ENCODE results near the gene DEDD2.
A peak's percentile ranks its signal among the peaks of the same experiment; 100 is the strongest.

Gene DEDD2

DNA sequence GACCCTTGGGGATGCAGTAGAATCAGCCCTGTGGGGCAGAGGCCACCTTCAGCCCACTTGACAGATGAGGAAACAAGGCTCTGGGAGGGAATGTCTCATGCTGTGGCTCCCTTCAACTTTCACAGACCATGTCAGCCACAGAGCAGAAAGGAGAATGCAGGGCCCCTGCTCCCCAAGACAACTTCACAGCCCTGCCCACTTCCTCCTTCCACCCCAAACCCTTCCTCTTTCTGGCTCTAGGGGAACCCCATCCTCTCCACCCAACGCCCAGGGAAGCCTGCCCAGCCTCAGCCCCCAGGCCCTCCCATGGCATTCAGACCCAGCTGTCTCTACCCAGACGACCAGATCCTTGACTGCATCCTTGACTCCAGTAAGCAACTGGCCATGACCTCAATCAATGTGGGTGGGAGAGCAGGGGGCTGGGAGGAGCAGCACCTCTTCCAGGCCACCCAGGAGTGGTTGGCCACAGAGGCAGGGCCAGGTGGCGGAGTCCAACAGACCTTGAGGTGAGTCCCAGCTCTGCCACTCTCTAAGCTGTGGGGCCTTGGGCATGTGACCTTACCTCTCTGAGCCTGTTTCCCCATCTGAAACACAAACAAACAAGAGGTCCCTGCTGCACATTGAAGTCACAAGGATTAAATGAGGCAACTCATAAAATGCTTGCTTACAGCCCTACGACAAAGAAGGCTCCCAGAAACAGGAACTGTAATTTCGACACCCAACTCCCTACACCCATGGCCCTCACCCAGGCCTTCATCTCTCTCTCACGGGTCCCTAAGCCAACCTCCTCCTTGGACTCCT lies 15.8 kb downstream of the DEDD2 start:
- FAIRE-seq (no peak), DNase-seq (ENCODE audit: insufficient read length, low spot score) (no peak)

DNA sequence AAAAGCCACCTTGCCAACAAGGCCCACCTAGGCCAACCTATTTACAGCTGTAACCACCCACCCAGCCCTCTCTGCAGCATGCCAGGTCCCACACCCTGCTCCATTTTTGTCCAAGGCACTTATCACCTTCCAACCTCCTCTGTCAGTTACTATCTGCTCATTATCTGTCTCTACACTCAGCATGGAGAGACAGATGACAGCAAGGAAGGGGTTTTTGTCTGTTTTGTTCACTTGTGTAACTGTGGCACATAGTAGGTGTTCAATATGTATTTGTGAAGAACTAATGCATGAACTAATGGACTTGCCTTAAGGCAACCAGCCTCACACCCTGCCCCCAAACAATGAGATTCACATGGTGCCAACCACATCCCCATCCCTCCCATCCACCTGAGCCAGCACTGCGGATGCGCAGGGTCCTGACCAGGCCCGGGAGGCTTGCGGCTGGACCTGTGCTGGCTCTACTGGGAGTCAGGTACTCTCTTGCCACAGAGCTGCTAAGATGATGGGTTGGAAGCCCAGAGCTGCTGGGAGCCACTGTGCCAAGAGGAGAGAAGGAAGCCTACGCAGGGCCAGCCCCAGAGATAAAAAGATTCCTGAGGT lies 17.3 kb downstream of the DEDD2 start:
- FAIRE-seq = no peak
- DNase-seq (ENCODE audit: insufficient read length, low spot score) = no peak

DNA sequence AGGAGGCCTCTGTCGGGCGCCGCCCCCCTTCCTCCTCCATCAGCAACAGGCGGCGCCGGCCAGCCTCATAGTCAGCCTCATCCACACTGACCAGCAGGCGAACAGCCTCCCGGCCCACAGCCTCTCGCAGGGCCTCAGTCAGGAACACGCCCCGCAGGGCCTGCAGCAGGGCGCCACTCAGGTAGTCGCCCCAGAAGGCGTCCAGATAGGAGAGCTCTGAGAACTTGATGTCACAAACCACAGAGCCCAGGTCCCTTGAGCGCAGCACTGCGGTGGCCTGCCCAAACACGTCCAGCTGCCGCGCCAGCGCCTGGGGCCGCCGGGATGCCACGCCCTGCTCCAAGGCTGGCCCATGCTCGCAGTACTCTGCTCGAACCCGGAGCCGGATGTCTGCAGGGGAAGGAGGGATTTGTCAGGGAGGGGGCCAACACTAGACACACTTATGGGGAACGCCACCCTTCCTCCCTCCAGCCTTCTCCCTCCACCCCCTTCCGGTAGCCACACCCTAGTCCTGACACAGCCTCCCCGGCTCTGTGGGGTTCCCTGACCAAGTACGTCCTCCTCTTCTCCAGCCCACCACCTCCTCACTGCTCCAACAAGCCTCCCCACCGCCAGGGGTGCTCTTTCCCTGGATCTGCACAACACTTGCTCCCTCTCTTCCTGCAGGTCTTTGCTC lies 17.9 kb downstream of the DEDD2 start:
- FAIRE-seq (no peak), DNase-seq (ENCODE audit: insufficient read length, low spot score) (no peak)

DNA sequence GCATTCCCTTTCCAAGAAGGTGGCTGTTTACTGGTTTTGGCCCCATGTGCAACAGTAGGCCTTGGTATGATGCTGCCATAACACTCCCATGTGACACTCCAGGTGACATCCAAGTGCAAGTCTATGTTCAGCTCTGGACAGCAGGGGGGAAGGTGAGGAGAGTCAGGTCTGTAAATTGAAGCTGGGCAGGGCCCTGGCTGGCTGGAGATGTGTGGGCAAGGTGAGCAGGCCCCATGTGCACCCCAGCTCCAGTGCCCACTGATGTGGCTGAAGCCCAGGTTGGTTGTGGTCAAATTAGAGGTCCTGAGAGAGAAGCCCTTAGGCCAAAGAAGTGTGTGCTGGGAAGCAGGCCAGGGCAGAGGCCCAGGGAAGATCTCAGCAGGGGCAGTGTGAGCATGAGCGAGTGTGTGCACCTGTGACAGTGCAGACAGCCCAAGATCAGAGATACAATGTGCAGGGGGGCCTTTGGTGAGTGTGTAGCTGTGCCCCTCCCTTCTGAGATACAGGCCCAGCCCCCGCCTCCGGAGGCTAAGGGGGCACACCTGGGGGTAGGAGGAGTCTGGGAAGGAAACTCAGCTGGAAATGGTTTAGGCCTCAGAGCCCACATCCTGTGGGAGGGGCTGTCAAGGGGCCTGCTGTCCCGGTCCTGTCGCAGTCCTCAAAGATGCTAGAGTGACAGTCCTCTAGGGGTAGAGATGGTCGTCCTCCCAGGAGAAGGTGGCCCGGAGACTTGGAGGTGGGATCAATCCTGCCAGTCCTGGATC lies 18.6 kb downstream of the DEDD2 start:
- no peak for DNase-seq (ENCODE audit: insufficient read length, low spot score)

DNA sequence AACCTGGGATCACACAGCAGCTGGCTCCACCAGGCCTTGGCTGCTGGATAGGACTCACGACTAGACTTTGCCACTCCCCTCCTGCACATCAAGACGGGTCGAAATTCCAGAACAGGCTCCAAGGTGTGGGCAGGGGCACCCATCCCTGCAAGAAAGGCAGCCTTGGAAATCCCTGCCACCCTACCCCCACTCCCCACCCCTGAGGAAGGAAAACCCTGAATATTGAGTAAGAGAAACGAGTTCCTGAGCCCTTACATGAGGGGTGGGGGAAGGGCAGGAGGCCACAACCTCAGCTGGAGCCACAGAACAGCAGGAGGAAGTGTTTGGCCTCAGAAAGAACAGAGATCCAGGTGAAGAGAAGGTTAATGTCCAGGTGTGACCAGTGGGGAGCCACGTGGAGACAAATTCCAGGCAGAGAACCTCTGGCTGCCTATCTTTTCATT lies 20.1 kb downstream of the DEDD2 start:
- DNase-seq (ENCODE audit: insufficient read length, low spot score) = no peak

More for the DNA sequence above, 18.6 kb downstream of the DEDD2 start:
- FAIRE-seq = no peak

DNA sequence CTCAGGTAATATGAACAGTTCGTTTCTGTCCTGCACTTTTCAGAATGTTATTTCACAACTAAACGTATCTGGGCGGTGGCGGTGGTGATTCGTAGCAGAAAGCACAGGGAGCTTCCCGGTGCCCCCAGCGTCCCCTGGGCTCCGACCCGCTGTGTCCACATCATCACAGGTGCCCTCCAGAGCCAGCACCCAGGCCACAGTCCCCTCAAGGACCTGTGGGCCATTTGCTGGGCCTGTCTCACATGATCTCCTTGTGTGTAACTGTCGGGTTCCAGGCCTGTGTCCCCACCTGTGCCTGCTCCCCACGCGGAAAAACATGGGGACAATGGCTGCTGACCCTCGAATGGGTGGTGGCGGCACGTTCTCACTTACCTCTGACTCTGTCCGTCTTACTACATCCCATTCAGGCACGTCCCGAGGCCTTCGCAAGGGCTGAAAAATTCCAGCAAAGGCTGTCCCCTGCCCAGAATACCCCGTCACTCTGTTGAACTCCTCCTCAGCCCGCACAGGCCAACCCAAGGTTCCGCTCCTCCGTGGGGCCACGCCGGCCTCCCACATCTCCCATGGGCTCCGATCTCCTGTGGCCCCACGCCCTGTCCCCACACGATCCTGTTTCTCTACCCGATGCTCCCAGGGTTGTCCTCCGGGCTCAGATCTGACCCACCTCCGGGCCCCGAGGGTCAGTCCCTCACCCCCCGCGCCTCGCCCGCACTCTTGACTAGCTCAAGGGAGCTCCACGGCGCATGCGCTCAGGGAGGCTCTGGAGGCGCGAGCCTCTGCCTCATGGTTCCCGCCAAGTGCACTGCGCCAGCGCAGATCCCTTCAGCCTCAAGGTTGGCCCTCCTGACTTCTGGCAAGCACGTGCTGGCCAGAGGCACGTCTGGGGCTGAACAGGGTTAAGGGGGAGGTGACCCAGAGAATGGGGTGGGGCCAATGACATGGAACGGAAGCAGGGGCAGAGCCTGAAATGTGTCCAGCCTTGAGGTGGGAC lies 21.2 kb downstream of the DEDD2 start:
- DNase-seq (ENCODE audit: insufficient read length, low spot score) = no peak
- FAIRE-seq = no peak

More for the DNA sequence above, 20.1 kb downstream of the DEDD2 start:
- no peak for FAIRE-seq

DNA sequence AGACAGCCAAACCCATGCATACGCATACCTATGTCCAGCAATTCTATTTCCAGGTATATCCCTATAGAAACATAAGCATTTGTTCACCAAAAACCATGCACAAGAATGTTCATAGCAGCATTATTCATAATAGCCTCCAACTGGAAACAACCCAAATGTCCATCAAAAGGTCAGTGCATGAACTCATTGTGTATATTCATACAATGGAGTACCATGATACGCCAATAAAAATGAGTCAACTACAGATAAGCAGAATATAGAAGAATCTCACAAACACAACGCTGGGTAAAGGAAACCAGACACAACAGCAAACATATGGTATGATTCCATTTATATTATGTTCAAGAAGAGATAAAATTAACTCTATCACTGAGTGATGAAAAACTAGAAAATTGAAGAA lies 23.8 kb downstream of the DEDD2 start:
- FAIRE-seq (no peak), DNase-seq (ENCODE audit: insufficient read length, low spot score) (no peak)

DNA sequence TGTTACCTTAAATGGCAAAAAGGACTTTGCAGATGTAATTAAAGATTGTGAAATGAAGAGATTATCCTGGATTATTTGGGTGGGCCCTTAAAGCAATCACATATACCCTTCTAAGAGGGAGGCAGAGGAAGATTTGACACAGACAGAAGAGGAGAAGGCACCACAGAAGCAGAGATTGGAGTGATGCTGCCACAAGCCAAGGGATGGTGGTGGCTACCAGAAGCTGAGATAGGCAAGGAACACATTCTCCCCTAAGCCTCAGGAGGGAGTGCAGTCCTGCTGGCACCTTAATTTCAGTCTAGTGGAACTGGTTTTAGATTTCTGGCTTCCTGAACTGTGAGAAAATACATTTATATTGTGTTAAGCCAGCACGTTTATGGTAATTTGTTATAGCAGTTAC lies 24.2 kb downstream of the DEDD2 start:
- FAIRE-seq (no peak), DNase-seq (ENCODE audit: insufficient read length, low spot score) (no peak)

DNA sequence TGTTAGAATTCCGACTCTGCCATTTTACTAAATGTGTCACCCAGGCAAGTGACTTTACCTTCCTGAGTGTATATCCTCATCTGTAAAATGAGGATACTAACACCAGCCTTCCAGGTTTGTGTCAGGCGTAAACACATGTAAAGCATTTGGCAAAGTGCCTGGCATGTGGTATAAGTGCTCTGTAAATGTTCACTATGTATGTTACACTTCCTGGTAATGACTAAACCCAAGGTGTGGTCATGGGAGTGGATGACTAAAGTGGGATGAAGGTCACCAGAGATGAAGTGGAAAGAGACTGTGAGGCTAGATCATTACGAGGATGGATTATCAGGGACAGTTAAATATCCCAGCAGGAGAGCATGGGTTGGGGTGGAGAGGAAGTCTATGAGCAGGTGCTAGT lies 25.6 kb downstream of the DEDD2 start:
- no peak for DNase-seq (ENCODE audit: insufficient read length, low spot score)
- no peak for FAIRE-seq

DNA sequence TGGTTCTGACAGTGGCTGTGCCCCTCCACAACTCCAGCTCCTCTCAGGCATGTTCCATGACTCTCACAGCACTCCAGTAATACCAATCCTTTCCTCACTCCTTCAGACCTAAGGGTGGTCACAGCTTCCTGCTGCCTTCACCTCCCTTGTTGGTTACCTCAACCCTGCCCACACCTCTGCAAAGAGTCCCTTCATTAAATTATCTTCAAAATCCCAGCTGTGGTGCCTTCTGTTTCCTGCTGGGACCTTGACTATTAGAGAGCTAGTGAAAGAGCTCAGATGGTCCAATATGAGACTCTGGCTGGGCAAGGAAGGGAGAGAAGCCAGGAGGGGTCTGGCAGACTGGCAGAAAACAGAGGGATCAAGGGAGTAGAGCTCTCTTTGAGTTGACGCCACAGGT lies 26.1 kb downstream of the DEDD2 start:
- FAIRE-seq = no peak
- no peak for DNase-seq (ENCODE audit: insufficient read length, low spot score)

DNA sequence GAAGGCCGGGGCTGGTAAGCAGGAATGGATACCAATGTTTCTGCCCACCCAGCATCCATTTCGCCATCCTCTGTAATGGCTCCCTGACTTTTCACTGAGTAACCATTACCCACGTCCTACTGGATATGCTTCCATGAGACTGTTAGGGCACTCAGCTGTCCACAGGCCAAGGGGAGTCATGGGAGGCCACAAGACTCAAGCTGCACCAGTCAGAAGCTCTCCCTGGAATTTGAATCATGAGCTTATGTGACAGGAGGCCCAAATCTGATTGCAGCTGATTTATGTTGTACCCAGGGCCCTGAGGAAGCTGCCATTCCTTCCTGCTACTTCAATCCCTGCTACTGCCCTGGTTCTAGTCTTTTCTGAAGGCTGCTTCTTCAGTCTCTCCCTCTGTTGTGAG lies 28.3 kb downstream of the DEDD2 start:
- DNase-seq (ENCODE audit: insufficient read length, low spot score) = no peak
- no peak for FAIRE-seq

DNA sequence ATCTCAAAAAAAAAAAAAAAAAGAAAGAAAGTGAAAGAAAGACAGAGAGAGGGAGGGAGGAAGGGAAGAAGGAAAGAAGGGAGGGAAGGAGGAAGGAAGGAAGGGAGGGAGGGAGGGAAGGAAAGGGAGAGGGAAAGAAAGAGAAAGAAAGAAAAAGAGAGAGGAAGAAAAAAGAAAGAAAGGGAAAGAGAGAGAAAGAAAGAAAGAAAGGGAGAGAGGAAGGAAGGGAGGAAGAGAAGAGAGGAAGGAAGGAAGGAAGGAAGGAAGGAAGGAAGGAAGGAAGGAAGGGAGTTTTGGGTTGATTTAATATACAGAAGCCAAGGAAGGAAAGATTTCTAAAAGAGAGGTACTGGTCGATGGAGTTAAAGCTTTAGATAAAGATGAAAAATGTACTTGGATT lies 28.8 kb downstream of the DEDD2 start:
- FAIRE-seq (no peak), DNase-seq (ENCODE audit: insufficient read length, low spot score) (no peak)

DNA sequence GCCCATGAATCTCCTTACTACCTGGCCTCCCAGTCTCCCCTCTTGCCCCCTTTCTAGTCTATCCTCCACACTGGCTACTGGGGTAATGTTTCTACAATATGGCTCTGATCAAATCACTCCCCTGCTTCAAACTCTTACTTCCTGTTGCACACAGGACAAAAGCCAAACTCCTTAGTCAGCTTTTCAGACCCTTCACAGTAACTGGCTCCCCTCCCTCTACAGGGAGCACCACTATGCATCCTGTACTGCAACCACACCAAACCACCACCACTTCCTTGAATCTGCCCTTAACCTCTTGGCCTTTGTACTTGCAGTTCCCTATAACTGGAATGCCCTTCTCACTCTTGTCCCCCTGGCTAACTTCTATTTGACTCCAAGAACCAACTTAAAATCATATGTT lies 32.2 kb downstream of the DEDD2 start:
- FAIRE-seq = no peak
- no peak for DNase-seq (ENCODE audit: insufficient read length, low spot score)

DNA sequence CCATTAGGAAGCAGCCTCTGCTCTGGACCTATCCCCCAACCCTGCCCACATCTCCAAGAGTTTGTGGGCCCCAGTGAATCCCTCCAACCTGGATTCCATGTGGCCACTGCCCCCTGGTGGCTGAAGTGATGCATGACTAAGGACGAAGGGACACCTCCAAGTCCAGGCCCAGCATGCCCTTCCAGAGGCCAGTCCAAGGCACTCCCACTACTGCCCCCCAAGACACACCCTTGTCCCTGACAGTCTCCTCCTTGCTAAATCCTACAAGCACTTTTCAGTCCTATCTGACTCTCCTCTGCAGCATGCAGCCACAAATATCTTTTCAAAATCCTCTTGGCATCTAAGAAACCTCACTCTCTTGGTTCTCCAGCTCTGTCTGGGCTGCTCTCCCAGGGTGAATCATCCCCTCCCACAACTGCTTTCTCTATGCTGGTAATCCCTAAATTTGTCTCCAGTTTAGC lies 33.0 kb downstream of the DEDD2 start:
- DNase-seq (ENCODE audit: insufficient read length, low spot score) (peak; percentile 74), FAIRE-seq (peak; percentile 96)

DNA sequence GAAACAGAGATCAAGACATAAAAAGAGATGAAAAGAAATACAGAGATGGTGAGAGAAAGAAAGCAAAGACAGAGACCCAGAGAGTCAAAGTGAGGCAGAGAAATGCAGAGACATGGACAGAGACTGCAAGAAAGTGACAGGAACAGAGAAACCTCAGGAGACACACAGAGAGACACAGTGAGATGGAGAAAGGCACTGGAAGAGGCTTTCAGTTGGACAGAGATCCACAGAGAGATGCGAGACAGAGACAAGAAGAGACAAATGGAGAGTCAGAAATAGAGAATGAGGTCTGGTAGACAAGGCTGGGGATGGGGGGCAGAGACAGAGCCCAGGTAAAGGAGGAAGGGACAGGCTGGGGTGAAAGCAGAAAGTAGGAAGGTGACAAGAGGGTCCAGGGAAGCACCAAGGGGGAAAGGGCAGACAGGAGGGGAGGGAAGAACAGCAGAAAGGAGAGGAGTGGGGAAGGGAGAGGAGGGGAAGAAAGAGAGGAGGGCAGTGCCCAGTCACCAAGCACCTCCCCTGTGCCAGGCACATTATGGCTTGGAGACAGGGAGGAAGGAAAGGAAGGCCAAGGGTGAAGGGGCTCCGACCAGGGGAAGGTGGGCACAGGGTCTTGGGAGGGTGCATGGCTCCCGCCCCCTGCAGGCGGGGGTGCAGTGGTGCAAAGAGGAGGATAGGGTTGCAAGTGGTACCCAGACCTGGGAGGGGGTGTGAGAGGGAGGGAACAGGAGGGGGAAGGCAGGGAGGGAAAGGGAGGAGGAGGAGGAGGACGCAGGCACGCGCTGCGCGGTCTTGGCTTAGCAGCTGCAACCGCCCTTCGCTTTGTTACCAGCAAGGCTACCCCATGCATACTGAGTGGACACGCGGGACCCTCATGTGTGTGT lies 38.4 kb downstream of the DEDD2 start:
- FAIRE-seq (peak; percentile 23), DNase-seq (ENCODE audit: insufficient read length, low spot score) (no peak)

DNA sequence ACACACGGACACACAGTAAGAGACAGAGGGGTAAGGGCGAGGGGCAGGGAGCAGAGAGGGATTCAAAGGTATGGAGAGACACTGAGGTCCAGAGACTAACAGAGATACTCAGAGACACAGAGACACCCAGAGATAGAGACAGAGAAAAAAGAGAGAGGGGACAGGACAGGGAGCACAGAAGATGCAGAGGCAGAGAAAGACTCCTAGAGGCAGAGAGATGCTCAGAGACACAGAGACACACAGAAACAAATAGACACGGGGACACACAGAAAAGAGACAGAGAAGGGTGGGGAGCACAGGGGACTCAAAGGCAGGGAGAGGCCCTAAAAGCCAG lies 39.8 kb downstream of the DEDD2 start:
- no peak for FAIRE-seq
- no peak for DNase-seq (ENCODE audit: insufficient read length, low spot score)

DNA sequence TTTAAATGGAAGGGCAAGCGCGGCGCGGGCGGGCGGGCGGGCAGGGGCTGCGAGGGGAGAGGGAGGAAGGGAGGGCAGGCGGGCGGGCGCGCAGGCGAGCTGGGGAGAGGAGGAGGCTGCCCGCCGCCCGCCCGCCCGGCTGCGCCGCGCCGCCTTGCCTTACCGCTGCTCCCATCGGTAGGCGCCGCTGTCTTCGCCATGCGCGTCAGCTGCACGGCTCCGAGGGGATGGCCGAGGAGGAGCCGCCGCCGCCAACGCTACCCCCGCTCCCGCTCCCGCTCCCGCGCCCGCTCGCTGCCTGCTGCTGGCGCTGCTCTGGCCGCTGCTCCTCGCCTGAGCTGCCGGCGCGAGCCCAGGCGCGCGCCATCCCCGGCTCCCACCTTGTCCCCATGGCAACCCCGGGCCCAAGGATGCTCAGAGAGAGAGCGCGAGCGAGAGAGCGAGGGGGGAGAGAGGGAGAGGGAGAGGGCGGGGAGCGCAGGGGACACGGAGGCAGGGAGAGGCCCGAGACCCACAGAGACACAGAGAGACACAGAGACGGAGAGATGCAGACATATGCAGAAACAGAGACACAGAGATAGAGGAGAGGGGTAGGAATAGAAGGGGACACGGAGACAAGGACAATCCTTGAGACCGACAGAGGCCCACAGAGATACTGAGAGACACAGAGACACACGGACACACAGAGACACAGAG lies 40.3 kb downstream of the DEDD2 start:
- FAIRE-seq (peak; percentile 73), DNase-seq (ENCODE audit: insufficient read length, low spot score) (peak; percentile 64)

DNA sequence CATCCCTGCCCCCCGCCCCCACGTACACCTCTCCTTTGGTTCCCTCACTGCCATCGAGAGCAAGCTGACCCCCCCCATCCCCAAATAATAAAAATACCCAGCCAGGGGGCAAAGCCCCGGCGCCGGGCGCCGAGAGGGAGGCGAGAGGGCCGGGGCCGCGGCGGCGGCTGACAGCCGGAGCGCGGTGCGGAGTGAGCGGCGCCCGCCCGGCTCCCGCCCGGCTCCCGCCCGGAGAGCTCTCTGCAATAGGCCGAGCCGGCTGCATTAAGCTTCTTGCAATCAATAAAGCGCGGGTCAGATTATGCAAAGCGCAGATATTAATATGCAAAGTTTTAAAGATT lies 40.9 kb downstream of the DEDD2 start:
- DNase-seq (ENCODE audit: insufficient read length, low spot score) = no peak

More for the DNA sequence above, 40.9 kb downstream of the DEDD2 start:
- no peak for FAIRE-seq
